ENCODE measurements around the gene RPL35. TPM values are rescaled to one million over a fixed set of nuclear protein-coding genes. Genes with fewer than 3 reads are reported as not detected.

The RPL35 gene
- total RNA-seq, 2 experiments from 2014 or later = 2,088 to 2,142 TPM

DNA sequence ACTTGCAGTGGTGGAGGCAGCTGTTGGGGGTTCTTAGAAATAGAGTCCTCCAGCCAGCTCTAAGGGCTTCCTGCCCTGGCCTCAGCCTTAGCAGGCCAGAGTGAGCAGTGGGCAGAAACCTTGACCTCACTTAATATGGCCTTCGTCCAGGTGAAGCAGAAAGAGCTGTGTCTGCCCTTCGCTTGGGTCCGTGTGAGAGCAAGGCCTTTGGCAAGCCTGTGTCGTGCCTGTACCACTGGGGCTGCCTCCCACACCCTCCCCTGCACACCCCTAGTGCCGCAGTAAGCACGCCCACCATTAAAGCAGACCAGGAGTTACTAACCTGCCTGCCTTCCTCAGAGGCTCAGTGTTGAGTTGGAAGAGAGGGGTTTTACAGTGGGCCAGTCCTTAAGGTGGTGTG lies 13.7 kb upstream of the RPL35 start:
- ChIA-PET CTCF (interaction anchor here (1.5 kb wide), 1 partner anchor 14 kb away, joined by 4 read pairs; the partner anchor contains the start of genes ARPC5L and RPL35), POLR2A (no interaction called here)
- Histone ChIP-seq H3K27ac (ENCODE audit: low read depth in 1 of 2, low read length in 2 of 2) (no peak overlapping the region), H3K36me3 (ENCODE audit: insufficient read depth, low read length) (peaks cover 83% of the 10 kb centered on the region), H3K4me1 (ENCODE audit: insufficient read depth, low read length) (peaks cover 49% of the 10 kb centered on the region), H3K27me3 (ENCODE audit: control insufficient read depth in 1 of 2, insufficient read depth in 2 of 2, low read length in 2 of 2) (no peaks in the 10 kb centered on the region), H3K9me3 (ENCODE audit: control insufficient read depth in 1 of 2, insufficient read depth in 1 of 2, low read length in 2 of 2) (no peaks in the 10 kb centered on the region), H3K4me3 (ENCODE audit: low read length) (no peak overlapping the region)
- ATAC-seq (ENCODE audit: poor library complexity) (no peak), DNase-seq (no peak)
- Mint-ChIP-seq H3K36me3 (ENCODE audit: low read depth) (peaks cover 92% of the 10 kb centered on the region), H3K27ac (no peak overlapping the region), H3K4me3 (no peak overlapping the region), H3K27me3 (no peaks in the 10 kb centered on the region), H3K9me3 (no peaks in the 10 kb centered on the region), H3K4me1 (ENCODE audit: low read depth) (peaks cover 31% of the 10 kb centered on the region)
- no peak for TF ChIP-seq CTCF (IDR thresholded peaks at IDR 0.05)
- intact Hi-C loops (cut with DNase I, micrococcal nuclease) = no loop called here

DNA sequence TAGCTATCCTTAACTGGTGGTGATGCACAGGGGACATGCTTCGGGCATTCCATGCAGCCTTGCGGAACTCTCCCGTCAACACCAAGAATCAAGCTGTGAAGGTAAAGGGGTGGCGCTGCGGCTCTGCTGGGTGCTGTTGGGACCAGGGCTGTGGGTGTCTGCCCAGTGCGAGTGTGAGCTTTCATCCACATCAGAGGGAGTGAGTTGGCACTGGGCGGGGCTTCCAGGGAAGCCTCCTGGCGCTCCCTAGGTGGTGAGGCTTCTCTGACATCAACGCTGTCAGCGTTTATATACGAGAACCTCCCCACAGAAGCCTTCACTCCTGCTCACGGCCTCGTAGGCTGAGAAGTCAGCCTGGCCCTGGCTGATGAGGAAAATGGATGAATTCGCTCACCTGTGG lies 11.9 kb upstream of the RPL35 start:
- no peak overlapping the region for H3K4me3 Mint-ChIP-seq
- ATAC-seq (ENCODE audit: poor library complexity) = no peak
- H3K27me3 ChIP-seq (ENCODE audit: control insufficient read depth in 1 of 2, insufficient read depth in 2 of 2, low read length in 2 of 2) = no peaks in the 10 kb centered on the region

DNA sequence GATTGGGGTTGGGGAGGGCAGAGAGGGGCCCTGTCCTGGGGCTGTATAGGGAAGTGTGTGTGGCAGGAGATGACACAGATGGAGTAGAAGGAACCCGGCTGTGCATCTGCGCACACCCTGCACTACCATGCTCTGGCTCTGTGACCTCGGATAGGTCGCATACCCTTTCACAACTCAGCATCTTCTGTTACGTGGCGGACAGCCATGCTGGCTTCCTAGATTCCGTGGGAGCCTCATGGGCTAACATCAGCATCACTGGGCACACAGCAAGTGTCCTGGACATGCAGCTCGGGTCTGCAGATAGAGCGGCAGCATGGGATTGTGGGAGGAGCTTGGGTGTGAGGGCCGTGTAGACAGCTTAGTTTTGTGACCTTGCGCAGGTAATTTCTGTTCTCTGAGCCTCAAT lies 9.4 kb upstream of the RPL35 start:
- H3K27ac ChIP-seq (ENCODE audit: low read depth in 1 of 2, low read length in 2 of 2) = peak overlapping the region; percentile 87 to 96
- H3K4me3 Mint-ChIP-seq = peak overlapping the region; percentile 92
- H3K4me1 ChIP-seq (ENCODE audit: insufficient read depth, low read length) = peaks cover 71% of the 10 kb centered on the region
- DNase-seq (peak in 1 of 14 experiments; percentile 23), ATAC-seq (ENCODE audit: poor library complexity) (no peak)
- H3K36me3 Mint-ChIP-seq (ENCODE audit: low read depth) = peaks cover 61% of the 10 kb centered on the region
- TF ChIP-seq CTCF (IDR thresholded peaks at IDR 0.05) = no peak
- CTCF ChIA-PET = interaction anchor here (1.2 to 3.6 kb wide), 2 partner anchors 10 to 18 kb away, joined by 6 to 21 read pairs; partner anchors contain the start of genes ARPC5L, RPL35 and WDR38
- intact Hi-C loops (cut with DNase I, micrococcal nuclease) = no loop called here
- H3K4me1 Mint-ChIP-seq (ENCODE audit: low read depth) = peaks cover 54% of the 10 kb centered on the region
- H3K9me3 ChIP-seq (ENCODE audit: control insufficient read depth in 1 of 2, insufficient read depth in 1 of 2, low read length in 2 of 2) = no peaks in the 10 kb centered on the region
- peak overlapping the region; percentile 92 for H3K27ac Mint-ChIP-seq
- POLR2A ChIA-PET = interaction anchor here (0.7 to 2.4 kb wide), 2 partner anchors 10 to 23 kb away, joined by 3 to 15 read pairs; partner anchors contain the start of genes ARPC5L and RPL35
- H3K36me3 ChIP-seq (ENCODE audit: insufficient read depth, low read length) = peaks cover 44% of the 10 kb centered on the region
- H3K27me3 Mint-ChIP-seq = no peaks in the 10 kb centered on the region
- H3K9me3 Mint-ChIP-seq = no peaks in the 10 kb centered on the region
- H3K27me3 ChIP-seq (ENCODE audit: control insufficient read depth in 1 of 2, insufficient read depth in 2 of 2, low read length in 2 of 2) = no peaks in the 10 kb centered on the region
- peak overlapping the region; percentile 84 for H3K4me3 ChIP-seq (ENCODE audit: low read length)

More for the DNA sequence above, 11.9 kb upstream of the RPL35 start:
- H3K4me1 Mint-ChIP-seq (ENCODE audit: low read depth) = peaks cover 41% of the 10 kb centered on the region
- ChIA-PET CTCF (interaction anchor here (1.5 to 2.1 kb wide), 2 partner anchors 12 to 20 kb away, joined by 4 to 7 read pairs; partner anchors contain the start of genes ARPC5L, RPL35 and WDR38), POLR2A (interaction anchor here (2.4 kb wide), 1 partner anchor 12 kb away, joined by 15 read pairs; the partner anchor contains the start of genes ARPC5L and RPL35)
- Histone ChIP-seq H3K4me1 (ENCODE audit: insufficient read depth, low read length) (peaks cover 61% of the 10 kb centered on the region), H3K9me3 (ENCODE audit: control insufficient read depth in 1 of 2, insufficient read depth in 1 of 2, low read length in 2 of 2) (no peaks in the 10 kb centered on the region), H3K4me3 (ENCODE audit: low read length) (no peak overlapping the region), H3K36me3 (ENCODE audit: insufficient read depth, low read length) (peaks cover 69% of the 10 kb centered on the region), H3K27ac (ENCODE audit: low read depth in 1 of 2, low read length in 2 of 2) (no peak overlapping the region)
- intact Hi-C loops (cut with DNase I, micrococcal nuclease) = no loop called here
- H3K36me3 Mint-ChIP-seq (ENCODE audit: low read depth) = peaks cover 83% of the 10 kb centered on the region
- H3K27ac Mint-ChIP-seq = no peak overlapping the region
- TF ChIP-seq CTCF (IDR thresholded peaks at IDR 0.05) = no peak
- H3K27me3 Mint-ChIP-seq = no peaks in the 10 kb centered on the region
- DNase-seq = peak in 3 of 14 experiments; percentile 41 to 65 (median 55)
- no peaks in the 10 kb centered on the region for H3K9me3 Mint-ChIP-seq

Measured in CD4-positive, alpha-beta T cell (primary cell).